Glomerular endothelial cell (primary cell): ENCODE data around the gene PPA1. TPM values are rescaled to one million over a fixed set of nuclear protein-coding genes. Genes with fewer than 3 reads are reported as not detected.
A peak's percentile ranks its signal among the peaks of the same experiment; 100 is the strongest.
"Not testable (repeated sequence)": the region's sequence is repeated elsewhere in the genome, so short reads cannot be mapped to it uniquely, and the experiment has no call there.

Experiments
- DNase-seq: peaks from one replicate; pipeline ENCODE4 v3.0.0-alpha.2; 2011; ENCODE audit warnings: low read depth, low spot score; ENCODE audit errors: extremely low read depth
- total RNA-seq: library from RNA; depleted of rRNA; stranded (reverse); fragments of >200 nt; gene quantifications from 2 replicates; pipeline ENCODE4 v1.2.3, GENCODE V29; 2015

PPA1 gene
- 93.2 and 93.6 TPM in 2 replicates for total RNA-seq

DNA sequence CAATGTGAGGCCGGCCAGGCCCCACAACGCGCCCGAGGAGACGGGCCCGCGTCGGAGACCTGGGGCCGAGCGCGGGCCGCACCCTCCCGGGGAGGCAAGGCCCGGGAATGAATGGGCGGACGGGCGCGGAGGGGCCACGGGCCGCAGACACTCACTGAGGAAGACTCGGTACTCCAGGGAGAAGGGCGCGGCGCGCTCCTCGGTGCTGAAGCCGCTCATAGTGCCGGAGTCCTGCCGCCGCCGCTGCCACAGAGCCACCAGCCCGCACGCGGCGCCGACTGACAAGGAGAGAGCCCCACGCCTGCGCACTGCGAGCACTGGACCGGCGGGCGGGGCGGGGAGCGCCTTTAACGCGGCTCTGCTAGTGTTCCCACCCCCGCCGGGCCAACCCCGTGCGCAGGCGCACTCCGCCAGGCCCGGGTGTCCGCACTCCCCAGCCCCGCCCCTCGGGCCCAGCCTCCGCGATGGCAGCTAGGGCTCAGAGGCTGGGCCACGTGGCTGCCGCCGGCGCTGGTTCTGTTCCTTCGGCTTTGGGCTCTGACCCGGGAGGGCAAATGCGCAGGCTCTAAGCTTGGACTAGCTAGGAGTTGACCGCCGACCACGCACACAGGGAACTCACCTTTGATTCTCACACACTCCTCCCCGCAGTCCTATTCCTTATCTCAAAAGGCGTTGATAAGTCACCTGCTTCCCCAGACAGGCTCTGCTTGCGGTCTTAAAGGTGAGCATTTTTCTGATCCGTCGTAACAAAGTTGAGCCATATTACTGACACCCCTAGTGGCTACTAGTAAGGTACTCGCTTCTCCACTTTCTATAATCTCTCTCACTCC lies at the start of gene PPA1:
PPA1 (minus strand) TSS at position 321 of the 830 bp plus-strand sequence; CDS start at position 219, 102 bp downstream.
- peak; percentile 36 for DNase-seq

DNA sequence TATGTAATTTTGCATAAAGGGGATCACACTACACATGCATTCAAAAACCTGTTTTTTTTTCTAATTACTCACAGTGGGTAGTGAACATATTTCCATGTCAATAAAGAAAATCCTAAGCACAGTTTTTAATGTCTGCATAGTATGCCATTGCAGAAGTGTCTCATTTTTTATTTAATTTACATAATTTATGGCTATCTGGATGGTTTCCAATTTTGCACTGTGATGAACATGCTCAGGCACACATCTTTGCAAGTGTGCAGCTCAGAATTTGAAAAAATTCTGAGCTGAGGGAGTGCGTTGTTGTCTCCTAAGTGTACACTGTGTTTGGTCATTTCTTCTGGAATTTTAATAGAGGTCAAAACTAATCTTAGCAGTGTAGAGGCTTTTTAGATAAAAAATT lies 48.4 kb upstream of the PPA1 start:
- DNase-seq = no peak

DNA sequence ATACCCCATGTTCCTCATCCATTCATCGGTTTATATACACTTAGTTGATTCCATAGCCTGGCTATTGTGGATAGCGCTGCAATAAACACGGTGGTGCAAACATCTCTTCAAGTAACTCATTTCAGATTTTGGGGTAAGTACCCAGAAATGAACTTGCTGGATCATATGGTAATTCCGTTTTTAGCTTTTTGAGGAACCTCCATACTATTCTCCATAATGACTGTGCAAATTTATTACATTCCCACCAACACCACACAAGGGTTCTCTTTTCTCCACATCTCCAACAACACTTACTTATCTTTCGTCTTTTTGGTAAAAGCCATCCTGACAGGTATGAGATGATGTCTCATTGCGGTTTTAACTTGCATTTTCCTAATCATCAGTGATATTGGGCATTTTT lies 46.9 kb upstream of the PPA1 start:
- DNase-seq = no peak

DNA sequence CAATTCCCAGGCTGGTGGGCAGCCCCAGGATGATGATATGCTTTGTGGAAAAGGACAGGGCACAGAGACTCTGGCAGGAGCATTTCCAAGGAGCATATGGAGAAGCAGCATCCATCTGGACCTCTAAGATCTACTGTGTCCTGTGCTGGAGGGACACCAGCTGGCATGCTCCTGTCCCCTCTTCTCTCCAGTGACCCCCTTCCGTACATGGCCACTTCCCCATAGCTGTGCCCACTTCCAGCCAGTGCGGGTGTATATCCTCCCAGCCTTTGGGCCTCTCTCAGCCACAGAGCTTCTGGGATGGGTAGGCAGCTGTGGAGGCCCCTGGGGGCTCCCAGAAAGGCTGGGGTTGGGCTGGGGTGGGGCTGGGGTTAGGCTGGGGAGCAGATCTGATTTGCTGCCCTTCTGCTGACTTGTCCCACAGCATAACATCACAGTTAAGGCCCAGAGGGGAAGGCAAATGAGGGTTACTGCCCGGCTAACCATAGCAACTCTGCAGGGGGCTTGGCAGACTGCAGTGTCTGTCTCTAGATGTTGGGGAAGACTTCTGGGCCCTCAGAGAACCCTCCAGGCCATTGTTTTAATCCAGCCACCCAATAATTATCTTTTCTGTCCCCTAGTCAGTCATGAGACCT lies 44.3 kb upstream of the PPA1 start:
- DNase-seq = no peak

DNA sequence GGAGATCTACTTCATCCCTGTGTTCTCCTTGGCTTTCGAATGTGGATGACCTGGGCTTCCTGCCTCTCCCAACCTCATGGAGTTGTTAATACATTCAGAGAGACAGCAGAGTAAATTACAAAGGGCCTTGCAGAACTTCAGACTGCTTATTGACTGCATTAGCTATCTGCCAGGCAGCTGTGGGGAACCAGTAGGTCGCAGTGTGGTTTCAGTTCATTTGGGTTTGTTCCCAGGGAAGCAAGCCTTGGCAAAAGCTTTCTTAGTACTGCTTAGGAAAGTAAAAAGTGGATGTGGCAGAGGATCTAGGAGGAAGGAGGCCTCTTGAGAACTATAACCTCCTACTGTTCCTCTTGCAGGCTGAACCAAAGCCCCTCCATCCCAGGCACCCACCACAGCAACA lies 41.4 kb upstream of the PPA1 start:
- DNase-seq = no peak

DNA sequence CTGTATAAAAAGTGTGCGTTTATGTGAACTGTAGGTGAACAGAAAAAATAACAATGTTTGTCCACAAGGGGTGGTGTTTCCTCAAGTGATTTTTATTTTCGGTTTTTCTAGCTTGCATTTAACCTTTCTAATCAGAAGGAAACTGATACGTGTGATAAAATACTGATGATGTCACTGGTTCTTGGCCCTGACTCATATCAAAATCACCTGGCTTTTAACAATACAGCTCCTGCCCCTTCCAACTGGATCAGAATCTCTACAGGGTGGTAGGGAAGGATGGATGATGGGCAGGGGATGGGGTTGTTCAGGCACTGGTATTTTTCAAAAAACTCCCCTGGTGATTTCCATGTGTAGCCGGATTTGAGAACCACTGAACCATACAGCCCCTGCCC lies 39.7 kb upstream of the PPA1 start:
- peak; percentile 18 for DNase-seq

DNA sequence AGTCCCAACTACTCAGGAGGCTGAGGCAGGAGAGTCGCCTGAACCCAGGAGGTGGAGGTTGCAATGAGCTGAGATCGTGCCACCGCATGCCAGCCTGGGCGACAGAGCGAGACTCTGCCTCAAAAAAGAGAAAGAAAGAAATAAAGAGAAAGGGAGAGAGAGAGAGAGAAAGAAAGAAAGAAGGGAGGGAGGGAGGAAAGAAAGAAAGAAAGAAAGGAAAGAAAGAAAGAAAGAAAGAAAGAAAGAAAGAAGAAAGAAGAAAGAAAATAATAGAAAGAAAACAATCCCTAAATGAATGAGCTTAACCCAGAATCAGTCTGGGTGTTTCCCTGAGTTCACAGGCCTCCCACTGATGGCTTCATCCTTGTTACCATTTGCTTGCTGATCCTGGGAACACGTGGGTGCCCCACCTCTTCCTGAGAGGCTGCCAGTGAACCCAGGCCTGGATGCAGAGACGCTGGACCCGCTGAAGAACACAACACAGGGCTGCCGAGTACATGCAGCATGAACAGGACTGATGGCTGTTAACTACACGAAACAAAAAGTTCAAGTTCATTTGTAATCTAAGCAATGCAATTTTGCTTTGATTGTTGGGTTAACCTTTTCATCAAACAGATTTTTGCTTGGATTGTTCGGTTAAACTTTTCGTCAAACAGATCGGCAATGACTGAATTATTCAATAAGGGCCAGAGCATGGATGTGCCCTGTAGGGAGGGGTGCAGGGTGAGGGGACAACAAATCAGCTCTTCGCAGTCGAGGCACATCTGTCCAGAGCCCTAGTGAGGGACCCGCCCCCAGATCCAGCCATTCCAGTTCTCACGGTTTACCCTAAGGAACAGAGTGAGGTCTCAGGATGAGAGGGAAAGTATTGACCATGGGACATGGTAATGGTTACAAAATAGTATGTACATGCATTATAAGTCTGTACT lies 39.0 kb upstream of the PPA1 start:
- no peak for DNase-seq

DNA sequence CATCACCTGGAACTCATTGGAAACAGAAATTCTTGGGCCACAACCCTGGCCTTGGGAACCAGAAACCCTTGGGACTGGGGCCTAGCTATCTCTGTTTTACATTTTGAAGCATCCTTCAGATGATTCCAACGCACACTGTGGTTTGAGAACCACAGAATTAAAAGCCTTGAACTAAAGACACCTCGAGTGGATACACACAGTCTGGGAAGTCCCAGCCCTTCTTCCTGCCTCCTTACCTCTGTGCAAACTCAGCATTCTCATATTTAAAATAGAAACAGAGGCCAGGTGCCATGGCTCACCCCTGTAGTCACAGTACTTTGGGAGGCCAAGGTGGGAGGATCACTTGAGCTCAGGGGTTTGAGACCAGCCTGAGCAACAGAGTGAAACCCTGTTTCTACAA lies 37.7 kb upstream of the PPA1 start:
- DNase-seq = no peak

DNA sequence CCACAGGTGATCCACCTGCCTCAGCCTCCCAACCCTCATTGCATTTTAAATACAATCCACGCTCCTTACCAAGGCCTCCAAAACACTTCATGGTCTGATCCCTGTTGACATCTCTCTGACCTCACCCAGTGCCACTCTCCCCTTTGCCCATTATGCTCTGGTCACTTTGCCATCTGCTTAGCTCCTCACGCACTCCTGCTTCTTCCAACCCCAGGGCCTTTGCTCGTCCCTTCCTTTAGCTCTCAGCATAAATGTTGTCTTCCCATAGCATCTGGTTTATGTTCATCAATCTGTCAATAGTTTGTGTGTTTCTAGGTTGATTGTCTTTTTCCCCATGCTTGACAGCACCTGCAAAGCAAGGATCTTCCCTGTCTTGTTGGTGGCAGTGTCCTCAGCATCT lies 36.5 kb upstream of the PPA1 start:
- DNase-seq = no peak

DNA sequence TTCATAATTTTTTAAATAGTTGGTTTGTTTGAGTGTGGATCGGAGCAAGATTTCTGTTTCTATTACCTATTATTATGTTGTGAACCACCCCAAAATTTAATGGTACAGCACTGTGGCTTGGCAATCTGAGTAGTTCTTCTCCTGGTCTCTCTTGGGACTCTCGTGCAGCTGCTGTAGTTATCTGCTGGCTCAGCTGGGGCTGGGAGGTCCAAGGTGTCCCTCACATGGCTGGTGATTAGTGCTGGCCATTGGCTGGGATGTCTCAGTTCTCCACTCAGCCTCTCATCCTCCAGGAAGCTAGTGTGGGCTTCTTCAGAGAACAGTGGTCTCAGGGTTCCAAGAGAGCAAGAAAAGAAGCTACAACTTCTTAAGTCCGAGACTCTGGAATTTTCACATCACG lies 35.1 kb upstream of the PPA1 start:
- no peak for DNase-seq

DNA sequence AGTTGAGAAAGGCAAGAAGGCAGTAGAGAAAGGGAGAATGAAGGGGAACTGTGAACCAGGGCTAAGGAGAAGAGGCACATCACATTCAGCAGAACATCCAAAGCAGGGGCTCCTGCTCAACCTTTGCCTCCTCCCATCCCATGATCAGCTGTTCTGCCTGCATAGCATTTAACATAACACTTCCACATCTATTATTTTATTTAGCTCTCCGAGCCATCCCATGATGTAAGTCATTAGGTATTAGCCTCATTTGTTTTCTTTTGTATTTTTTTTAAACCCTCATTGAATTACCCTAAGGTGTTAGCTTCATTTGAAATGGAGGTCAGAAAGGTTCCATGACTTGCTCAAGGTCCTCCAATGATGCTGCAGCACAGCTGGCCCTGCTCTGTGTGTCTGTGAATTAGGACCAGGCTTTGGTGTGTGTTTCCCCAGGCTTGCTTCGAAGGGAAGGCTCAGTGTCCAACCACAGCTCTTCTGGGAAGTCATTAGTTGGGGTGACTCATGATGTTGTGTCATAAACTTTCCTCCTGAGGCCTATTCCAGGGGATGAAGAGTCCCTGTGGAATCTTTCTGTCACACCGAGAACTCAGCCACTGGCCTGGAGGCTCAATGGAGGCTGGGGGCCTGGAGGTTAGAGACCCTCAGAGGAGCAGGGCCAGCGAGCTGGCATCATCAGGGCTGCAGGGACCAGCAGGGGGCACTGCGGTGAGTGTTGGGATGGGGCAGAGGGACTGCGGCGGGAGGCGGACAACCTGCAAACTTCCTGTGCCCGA lies 34.1 kb upstream of the PPA1 start:
- DNase-seq = peak; percentile 14

DNA sequence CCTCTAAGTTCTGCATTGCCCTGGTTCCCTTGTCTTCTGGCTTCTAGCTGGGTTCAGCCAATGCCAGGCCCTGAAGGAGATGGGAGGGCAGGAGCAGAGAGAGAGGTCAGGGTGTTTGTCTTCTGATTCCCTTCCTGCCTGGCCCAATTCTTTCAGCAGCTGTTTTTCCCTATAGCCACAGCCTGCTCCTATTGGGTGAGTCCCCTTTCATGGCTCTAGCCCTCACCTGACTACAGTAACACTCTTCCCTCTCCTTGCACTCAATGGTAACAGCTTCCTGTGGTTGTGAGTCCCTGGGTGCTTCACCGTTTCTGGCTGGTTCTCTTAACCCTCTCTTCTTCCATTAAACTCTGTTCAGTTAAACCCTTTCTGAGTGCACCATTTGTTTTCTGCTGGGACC lies 33.5 kb upstream of the PPA1 start:
- DNase-seq = no peak

DNA sequence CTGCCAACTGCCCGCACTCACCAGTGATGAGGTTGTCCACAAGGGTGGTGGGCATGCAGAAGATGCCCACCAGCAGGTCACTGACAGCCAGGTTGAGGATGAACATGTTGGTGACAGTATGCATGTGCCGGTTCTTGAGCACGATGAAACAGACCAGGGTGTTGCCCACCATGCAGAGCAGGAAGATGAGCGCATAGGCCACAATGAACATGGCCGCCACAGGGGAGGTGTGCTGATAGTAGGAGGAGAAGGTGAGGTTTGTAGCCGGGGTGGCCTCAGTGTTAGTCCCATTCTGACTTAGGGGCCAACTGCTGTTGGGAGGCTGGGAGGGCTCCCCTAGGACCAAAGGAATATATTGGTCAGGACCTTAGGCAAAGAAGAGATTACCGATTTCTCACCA lies 32.8 kb upstream of the PPA1 start:
- DNase-seq = no peak

DNA sequence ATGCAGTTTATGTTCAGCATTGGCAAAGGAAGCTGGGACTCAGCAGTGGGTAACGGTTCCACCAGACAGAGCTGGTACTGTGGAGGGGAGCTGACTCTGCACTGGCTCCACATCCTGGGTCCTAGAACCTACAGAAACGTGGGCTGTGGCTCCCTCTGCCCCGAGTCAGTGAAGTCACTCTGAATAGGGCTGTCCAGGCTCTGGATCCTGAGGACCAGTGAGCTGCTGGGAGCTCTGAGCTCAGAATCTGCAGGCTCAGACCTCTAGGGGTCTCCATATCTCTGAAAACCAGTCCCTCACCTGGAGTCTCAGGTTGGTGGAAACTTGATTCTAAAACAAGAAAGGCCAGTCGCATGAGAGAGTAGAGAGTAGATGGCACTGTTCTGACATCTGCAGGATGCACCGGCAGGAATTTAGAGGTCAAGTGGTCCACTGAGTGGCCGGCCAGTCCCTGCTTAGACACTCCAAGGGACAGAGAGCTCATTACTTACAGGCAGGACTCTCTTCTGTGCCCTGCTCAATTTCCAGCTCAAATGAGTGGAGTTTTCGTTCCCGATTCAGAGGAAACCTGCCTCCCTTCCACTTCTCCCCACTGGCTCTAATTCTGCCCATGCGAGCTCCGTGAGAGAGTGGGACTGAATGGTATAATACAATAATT lies 31.9 kb upstream of the PPA1 start:
- no peak for DNase-seq

DNA sequence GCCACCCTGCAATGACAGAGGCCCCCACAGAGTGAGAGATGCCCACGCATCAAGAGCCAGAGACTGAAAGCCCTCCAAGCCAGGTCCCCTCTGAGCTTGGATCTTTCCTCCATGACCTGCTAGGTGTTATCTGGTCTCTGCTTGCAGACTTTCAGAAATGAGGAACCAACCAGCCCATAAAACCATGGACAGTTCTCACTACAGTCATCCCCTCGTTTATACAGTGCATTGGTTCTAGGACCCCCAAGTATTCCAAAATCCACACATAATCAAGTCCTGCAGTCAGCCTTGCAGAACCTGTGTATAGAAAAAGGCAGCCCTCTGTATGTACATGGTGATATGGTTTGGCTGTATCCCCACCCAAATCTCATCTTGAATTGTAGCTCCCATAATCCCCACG lies 27.5 kb upstream of the PPA1 start:
- no peak for DNase-seq

DNA sequence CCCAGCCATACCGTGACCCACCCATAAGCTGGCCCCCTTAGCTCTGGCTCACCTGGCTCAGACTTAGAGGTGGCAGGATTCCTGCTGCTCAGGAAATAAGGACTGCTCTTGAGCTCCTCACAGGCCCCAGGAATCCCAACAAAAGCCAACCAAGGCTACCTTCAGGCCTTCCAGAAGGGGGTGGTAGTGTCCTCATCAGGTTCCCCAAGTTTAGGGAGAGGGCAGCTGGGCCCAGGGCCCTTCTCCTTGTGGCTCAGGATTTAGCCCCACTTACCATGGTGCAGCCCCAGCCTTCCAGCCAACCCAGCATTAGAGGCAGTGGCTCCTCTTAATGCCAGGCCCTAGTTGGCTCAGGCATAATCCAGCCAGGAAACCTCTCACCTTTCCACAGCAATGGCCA lies 27.0 kb upstream of the PPA1 start:
- DNase-seq = no peak

DNA sequence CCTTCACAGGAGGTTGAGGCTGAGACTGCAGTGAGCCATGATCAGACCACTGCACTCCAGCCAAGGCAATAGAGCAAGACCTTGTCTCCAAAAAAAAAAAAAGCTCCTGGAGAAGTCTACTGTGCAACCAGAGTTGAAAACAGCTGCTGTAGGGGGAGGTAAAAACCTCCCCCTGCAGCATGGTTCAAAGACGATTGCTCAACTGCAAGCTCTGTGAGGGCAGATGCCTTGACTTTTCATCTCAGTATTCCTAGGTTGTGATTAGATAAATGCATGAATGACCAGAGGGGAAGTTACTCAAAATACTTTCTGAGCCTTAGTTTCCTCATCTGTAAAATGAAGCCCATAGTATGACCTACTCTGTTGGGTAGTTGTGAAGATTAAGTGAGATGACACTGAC lies 25.0 kb upstream of the PPA1 start:
- no peak for DNase-seq

DNA sequence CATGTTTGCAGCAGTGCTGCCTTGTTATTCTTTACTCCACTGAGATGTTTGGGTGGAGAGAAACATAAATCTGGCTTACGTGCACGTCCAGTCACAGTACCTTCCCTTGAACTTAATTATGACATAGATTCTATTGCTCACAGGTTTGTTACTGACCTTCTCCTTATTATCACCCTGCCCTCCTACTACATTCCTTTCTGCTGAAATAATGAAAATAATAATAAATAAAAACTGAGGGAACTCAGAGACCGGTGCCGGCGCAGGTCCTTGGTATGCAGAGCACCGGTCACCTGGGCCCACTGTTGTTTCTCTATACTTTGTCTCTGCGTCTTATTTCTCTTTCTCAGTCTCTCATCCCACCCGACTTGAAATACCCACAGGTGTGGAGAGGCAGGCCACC lies 24.6 kb upstream of the PPA1 start:
- DNase-seq = not testable (repeated sequence)

DNA sequence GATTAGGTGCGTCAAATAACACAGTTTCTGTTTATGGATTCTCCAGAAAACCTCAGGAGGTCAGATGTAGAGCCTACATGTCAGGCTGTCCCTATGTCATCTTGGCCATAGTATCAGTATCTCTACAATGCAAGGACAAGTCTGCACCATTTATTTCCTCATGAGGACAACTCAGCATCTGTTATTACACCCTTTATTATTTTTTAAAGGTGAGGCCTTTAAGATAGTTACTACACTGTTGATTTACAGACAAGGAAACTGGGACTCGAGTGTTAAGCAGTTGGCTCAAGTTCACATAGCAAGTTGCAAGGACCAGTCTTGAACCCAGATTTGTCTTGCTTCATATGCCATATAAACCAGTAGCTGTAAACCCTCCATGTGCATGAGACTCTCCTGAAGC lies 23.2 kb upstream of the PPA1 start:
- DNase-seq = no peak
